ENCODE data around the gene SAYSD1.
"Not testable (repeated sequence)": the region's sequence is repeated elsewhere in the genome, so short reads cannot be mapped to it uniquely, and the experiment has no call there.

The SAYSD1 gene, protein sequence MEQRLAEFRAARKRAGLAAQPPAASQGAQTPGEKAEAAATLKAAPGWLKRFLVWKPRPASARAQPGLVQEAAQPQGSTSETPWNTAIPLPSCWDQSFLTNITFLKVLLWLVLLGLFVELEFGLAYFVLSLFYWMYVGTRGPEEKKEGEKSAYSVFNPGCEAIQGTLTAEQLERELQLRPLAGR

DNA sequence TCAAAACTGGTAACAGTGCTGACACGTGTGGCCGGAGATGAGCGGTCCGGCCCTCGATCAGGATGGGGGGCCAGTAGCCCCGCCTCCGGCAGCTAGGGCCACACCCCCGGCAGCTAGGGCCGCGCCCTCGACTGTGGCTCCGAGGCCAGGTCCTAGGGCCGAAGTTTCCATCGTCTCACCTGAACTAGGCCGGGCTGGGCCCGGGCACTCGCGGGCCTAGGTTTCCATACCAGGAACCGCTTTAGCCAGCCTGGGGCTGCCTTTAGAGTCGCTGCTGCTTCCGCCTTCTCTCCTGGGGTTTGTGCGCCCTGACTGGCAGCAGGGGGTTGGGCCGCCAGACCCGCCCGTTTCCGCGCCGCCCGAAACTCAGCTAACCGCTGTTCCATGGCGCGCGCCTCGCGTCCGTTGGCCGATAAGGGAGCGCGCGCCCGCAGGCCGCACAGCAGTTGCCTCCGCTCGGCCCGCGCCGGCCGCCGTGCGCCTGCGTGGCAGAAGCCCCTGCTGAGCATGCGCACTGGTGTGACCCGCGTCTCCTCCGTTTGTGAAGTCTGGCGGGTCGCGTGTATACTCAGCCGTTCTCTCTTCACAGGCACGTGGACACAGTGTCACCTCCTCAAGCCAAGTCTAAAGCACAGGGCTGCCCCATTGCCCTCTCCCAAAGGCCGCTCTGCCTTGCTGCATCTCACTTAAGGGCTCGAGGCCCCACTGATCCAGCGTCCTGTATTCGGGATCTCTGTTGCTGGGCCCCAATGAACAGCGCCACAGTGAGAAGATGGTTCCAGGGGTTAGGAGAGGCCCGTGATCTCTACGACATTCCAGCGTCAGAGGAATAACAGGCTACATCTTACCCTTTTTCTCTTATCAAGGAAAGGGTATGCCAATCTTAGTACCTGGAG, at the start of gene SAYSD1:
Gene SAYSD1 (minus strand): TSS at position 483 of the 896 bp plus-strand sequence. CDS start 97 bp downstream, at position 386.
- DNase-seq = peak; percentile 96

DNA sequence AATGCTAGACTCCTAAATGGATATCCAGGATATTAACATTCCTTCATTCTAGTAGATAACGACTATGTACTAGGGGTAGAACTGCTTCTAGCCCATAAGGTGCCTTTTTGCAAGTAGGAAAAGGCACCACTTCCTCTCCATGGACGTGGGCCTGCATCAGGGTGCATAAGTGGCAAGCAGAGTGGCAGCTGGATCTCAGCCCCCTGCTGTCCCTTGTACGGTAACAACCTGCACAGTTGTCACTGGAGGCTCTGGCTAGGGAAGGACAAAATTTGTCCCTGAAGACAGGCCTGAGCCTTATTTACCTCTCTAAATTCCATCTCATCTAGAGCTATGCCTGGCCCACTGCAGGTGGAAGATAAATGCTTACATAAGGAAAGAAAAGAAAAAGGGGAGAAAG, 42.5 kb upstream of the SAYSD1 start:
- peak; percentile 64 for DNase-seq

DNA sequence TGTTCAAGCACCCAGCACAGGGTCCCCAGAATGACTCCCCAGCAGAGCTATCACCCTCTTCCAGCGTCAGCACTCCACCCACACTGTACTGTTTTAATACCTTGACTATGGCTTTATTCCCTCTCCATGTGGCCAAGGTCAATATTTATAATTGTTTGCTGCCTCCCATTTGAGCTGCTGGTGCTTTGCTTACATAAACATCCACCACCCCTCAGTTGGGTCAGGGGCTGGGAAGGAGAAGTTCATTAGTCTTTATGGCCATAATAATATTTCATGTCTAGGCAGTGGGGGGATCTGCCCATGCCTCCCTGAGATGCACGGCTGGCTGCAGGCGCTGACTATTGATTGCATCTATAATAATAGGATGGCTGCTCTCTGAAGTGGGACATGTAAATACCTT, 41.8 kb upstream of the SAYSD1 start:
- no peak for DNase-seq

DNA sequence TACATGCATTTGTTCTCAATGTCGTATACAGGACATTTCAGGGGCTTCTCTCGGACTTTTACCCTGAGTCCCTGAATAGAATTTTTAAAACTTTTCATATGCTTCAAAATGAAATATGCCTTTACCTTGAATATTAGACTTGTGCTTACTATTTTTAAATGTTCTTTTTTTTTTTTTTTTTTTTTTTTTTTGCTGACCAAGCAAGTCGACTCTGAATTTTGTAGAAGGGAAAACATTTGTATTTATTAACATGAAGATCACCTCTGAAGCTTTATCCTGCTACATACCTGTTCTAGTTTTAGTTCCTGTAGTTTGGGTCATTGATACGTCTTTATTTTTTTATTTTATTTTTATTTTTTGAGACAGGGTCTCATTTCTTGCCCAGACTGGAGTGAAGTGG, 39.7 kb upstream of the SAYSD1 start:
- no peak for DNase-seq

DNA sequence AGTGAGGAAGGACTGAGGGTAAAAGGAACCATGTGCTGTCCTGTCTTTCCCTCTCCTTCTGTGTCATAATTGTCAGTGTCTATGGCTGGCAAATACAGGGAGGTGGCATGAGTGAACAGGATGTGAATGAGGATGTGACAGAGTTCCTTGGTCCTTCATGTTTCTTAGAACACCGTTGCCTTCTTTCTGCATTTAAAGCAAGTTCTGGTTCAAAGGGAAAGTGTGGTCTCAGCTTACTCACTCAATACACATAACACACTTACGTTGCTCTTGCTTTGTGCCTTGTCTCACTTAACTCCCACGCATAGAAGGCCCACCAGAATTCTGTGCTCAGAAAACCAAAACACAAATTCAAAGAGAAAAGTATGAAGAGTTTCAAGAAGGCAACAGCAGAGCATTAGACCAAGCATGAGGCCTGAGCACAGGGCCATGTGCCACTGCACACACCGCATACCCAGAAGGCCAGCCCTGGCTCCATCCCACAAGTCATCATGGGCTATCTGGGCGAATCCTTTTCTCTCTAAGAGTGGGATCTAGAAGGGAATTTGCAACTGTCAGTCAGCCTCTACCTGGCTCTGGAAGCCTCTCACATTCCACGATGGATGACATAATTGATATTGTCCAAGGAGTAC, 38.9 kb upstream of the SAYSD1 start:
- DNase-seq = no peak

DNA sequence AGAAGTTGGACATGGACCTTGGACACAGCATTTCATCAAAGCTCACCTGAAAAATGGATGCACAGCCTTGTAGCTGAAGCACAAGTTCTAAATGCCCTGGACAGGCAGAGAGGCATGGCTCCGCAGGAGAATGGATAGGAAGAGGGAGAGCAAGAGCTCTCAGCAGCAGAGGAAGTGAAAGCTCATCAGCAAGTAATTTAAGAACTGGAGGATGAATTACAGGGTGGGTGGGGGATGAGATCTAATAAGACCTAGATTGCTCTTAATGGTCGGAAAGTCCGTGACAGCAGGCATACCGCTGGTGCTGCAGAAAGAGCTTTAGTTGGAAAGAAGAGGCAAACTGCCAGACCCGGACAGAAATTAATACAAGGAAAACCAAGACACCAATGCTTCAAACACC, 37.3 kb upstream of the SAYSD1 start:
- peak; percentile 86 for DNase-seq

DNA sequence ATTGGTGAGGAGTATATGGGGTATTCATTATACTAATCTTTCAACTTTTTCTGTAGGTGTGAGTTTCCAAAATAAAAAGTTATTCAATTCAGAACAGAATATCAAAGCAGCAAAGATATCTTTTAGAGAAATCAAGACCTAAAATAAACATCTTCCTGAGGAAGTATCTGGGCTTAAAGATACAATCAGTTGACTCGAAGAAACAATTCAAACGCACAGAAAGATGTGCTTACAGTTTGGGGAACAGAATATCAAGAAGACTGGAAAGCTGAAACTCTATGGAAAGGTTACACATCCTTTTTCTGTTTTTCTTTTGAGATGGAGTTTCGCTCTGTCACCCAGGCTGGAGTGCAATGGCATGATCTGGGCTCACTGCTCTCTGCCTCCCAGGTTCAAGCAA, 36.2 kb upstream of the SAYSD1 start:
- no peak for DNase-seq

DNA sequence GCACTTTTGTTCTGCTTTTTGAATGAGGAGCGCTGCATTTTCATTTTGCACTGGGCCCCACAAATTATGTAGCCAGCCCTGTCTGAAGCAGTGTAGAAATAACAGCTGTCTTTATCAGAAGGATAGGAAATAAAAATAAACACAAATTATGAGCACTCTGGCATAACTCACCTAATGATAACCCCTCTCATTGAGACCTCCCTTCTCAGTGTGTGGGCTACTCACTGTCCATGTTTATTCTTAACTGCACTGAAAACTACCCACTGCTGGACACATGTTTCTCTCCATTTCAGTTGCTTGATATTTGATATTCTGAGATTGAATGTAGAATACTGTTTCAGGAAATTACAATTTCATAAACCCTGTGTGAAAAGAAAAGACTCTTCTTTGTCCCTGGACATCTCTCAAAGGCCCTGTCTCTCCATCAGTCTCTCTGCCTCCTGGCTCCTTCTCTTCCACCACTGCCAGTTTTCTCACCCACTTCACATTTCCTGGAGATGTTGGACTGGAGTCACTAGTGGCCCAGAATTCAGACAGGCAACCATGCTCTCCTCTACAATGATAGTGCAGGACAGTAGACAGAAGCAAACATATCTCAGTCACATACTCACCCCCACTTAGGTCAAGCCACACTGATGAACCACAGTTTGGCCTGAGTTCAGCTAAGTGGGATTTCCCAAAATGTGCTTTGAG, 29.6 kb upstream of the SAYSD1 start:
- no peak for DNase-seq

DNA sequence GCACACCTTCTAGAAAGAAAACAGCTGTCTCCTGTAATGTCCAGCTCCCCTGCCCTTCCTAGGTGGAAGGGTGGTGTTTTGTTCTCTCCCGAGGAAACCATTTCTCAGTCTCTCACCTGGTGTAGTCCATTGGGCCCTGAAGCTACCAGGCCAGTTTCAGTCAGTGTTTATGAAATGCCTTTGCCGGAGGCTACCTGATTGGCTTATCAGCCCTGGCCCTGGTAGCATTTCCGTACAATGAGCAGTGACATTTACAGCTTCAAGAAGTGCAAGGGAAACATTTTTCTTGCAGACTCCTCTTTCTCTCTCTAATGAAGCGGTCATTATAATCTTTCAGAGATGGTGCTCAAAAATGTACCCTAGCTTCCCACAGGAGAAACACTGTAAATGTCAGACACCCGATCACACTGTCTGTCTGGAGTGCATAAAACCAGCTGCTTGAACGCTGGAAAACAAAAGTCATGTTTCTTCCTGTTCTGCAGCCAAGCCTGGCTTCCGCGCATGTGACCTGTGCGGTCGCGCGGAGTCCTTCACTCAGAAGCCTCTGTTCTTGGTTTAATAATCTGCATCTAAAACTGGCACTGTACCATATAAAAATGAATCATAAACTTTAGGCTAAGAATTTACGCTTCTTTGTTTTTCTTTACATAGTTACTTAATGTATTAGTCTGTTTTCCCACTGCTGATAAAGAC, 28.4 kb upstream of the SAYSD1 start:
- no peak for DNase-seq

DNA sequence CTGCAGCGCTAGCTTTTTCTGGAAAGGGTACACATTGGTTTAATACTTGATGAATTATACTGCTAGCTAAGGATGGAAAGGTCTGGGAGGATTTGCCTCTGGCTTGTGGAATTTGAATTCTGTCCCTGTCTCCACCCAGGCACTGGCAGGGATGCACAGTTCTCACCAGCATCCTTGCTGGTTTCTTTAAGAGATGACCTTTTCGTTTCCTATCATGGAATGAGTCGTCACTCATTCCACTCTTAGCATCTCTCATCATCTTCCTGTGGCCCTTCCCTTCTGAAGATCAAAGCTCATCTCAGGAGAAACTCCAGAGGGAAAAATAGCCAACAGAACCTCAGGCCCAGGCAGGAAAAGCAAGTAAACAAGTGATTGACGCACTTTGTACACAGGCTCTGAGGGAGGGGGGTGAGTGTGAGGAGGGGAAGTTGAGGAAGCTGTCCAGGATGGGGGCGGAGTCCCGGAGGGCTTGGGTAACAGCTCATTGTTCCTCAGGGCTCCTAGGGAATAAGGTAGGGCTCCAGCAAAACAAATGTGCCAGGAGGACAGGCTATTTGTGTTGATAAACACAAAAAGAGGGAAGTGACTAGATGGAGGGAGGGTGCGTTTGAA, 25.7 kb upstream of the SAYSD1 start:
- no peak for DNase-seq

DNA sequence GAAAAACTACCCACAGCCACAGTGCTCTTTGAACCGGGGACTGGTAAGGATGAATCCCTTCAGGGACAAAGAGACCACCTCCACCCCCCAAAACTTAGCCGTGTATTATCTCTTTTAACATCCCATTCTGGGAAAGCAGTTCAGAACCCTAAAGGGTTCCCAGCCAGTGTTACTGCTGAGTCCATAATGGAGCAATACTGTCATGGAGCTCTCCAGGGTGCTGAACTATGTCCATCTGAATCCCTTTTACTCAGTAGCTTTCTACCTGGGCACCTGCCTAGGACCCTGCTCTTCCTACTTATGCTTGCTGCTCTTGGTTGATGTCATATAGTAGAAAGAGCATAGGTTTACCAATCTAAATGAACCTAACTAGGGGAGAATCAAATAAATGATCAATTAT, 22.3 kb upstream of the SAYSD1 start:
- DNase-seq = no peak

DNA sequence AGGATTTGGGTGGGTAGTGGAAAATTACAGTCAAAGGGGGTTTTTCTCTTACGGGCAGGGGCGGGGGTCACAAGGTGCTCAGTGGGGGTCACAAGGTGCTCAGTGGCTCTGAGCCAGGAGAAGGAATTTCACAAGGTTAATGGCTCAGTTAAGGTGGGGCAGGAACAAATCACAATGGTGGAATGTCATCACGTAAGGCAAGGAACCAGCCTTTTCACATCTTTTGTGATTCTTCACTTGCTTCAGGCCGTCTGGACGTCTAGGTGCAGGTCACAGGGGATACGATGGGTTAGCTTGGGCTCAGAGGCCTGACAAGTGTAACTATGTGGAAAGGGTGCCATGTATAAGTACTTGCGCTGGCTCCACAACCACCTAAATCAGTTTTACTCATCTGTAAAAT, 21.2 kb upstream of the SAYSD1 start:
- DNase-seq = not testable (repeated sequence)

DNA sequence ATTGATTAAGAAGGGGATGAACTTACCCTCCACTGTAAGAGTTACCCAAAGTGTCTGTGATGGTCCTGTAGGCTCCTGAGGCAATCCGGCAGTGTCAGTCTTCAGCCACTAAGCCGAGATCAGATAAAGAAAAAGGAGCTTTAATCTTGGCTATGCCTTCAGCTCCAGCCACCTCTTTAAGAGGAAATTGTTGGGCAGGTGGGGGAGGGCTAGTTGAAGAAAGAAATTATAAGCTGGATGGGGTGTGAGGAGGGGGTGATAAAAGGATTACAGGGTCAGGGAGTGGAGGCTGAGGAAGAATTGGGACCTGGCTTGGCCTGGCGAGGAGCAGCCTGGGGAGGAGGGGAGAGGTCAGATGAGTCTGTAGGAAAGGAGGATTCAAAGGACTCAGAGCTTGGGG, 19.8 kb upstream of the SAYSD1 start:
- peak; percentile 92 for DNase-seq

DNA sequence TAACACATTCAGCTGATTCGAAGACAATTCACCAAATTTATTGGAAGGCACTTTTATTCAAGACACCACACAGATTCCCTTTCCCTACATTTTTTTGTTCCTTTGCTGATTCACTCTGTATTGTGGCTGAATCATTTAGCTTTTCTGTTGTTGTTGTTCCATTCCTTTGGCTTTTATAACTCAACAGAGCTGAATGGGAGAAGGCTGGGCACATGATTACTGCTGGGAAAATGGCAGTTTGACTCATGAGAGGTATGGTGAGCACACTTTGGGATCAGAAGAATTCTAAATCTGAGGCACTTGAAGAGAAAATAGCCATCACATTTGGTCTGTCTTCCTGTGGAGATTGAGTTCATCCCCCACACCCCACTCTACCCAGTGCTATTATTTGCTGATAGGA, 15.7 kb upstream of the SAYSD1 start:
- DNase-seq = no peak

DNA sequence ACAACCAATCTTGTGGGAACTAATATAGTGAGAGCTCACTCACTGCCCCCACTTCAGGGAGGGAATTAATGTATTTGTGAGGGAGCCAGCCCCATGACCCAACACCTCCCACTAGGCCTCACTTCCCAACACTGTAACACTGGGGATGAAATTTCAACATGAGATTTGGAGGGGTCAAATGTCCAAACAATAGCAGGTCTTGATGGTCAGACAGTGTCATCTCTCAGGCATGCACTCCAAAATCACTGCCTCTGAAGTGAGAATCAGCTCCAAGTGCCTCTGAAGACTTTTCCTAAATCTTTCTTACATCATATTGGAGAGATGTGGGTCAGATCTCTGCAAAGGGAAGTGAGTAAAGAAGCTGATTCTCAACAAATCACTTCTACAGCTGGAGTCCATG, 13.8 kb upstream of the SAYSD1 start:
- no peak for DNase-seq

DNA sequence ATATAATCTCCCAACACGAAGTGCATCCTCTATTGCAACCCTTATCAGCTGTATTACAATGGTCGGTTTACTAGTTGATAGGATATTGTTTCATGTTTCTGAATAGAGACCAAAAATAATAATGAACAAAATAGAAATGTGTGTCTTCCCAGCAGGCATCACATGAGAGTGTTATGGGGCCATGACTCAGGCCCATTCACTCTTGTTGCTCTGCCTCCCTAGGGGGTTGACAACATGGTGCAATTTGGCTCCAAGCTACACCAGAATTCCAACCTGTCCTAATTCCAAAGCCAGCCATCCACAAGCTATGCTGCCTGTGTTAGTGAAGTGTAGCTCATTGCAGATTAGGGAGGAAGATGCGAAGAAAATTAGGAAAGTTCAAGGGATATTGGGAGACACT, 13.1 kb upstream of the SAYSD1 start:
- no peak for DNase-seq

DNA sequence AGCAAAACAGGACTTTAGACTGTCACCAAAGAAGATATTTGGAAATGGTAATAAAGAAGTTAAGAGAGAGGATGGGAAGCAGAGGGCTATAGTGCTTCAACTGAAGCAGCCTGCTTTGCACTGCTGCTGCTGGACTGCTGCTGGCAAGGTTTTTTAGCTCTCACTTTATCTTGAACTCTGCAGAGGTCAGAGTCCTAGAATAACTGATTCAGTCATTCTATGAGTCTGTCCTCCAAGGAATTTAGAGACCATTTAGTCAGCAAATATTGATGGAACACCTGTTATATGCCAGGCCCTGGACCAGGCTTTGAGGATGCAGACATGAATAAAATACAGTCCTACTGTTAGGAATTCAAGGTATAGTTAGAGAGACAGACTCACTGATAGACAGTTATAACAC, 9.1 kb upstream of the SAYSD1 start:
- no peak for DNase-seq

DNA sequence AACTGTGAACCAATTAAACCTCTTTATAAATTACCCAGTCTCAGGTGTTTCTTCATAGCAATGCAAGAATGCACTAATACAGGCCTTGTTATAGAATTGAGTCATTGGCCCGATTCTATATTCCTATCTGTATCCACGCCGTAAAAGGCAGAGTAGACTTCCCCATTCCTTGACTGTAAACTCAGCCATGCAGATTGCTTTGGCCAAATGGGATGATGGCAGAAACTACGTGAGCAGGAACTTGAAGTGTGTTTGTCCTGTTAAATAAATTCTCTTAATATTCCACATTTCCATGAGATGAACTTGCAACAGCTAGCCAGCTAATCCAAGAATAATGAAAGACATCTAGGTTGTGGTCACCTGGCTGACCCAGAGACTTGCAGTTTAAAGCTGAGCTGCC, 3.9 kb upstream of the SAYSD1 start:
- DNase-seq = no peak

DNA sequence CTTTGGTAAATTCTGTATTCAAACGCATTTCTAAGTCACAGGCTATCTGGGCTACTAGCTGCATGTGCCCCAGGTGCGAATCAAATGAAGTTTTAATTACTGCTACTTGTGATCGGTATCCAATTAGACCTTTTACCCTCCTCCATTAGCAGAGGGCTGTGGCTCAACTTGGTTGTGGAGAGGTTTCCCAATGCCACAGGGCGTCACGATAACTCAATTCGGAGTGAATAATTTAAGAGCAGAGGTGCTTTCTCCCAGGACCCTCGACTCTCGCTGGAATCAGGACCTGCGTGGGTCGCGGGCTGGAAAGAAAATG, 640 bp downstream of the SAYSD1 start:
- DNase-seq = peak; percentile 86

DNA sequence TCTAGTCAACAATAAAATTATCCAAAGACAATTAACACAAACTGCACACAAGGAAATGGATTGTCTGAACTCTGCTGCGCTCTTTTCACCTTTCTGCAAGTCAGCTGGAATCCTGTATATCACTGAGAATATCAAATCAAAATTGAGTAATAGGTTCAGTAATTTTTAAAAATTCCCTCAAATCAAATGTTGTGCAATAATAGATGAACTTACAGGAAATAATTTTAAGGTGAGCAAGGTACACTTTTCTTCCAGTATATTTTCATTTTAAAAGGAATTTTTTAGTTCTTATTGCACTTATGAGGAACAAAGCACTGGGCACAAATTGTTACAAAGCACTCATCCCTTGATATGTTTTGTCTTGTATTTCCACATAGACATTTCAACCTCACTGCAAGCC, 1.2 kb downstream of the SAYSD1 start:
- peak; percentile 17 for DNase-seq

DNA sequence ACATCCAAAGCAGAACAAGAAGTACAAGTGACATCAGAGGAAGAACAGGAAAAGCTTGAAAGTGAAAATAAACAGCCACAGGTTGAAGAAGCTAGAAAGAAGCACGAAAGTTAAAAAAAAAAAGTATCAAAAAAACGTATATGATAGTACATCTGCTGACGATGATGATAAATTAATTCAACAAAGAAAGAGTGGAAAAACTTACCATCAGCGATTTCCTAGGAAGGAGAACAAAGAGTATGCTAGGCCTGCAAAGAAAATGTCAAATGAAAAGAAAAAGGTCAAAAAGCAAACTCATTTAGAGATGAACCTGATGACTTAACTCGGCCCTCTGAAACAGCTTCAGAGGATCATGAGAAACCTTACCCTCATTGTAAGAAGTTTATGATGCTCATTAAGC, 3.7 kb downstream of the SAYSD1 start:
- DNase-seq = no peak

DNA sequence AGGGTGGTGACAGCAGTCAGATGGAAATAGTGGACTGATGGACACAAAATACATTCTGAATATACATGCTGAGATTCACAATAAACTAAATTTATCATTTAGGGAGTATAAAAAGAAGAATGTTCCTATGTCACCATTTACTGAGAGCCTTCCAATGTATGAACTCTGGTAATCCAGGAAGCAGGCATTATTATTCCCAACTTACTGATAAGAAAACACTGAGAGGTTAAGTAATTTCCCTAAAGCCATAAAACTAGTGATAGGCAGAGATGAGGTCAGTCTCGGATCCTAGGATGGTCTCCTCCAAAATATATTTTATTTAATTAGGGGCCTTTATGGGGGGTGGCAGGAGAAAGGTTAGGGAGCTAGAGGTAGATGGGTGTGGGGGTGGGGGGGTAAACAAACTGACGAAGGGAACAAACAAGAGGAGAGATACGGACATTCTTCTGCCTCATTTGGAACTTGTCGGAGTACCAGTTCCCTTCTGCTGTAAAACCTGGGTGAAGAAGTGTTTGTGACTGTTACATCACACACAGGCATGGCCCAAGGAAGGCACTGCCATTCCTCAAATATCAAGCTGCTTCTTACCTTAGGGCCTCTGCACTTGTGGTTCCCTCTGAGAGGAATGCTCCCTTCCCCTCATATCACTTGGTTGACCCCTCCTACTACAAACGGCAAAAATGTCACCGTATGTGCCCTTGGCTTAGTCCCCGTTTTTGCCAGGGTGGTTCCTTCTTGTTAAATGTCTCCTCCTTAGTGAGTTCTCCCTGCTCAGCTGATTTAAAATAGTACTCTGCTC, 6.7 kb downstream of the SAYSD1 start:
- no peak for DNase-seq
